ENCODE data around the gene CD300LD.
"Not testable (repeated sequence)": the region's sequence is repeated elsewhere in the genome, so short reads cannot be mapped to it uniquely, and the experiment has no call there.

Gene CD300LD

DNA sequence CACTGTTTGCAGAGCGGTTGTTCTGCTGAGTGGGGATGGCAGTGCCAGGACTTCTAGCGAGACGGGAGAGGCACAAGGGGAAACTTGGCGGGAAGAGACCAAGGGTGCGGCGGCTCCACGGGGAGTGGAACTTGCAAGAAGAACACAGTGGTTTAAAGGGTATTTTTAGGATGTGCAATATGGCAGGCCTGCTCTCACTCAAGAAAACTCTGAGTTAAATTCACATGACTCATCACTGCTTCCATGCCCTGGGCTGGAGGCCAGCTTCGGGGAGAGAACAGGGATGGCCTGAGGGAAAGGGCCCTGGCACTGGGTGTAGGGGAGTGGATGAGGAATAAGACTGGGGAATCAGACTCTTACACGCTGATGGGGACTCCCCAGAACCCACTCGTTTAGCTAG, 13.3 kb upstream of the CD300LD start:
- DNase-seq: no peak

DNA sequence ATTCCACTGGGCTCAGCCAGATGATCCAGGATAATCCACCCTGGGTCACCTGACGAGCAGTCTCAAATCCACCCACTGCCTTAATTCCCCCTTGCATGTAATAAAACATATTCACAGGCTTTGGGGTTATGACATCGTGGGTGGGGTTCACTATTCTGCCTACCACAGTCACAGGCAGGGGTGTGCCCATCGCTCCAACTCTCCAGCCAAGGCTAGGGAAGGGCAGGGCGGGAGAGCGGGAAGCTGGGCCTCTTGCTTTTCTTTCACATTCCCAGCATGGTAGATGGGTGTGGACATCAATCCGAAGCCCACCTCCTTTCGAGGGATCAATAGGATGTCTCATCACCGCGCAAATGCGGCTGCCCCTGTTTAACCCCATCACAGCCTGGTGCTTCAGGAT, 12.7 kb upstream of the CD300LD start:
- no peak for DNase-seq

GRCh38 chr17:74604200-74604599, 12.1 kb upstream of the CD300LD start:
- DNase-seq: no peak

DNA sequence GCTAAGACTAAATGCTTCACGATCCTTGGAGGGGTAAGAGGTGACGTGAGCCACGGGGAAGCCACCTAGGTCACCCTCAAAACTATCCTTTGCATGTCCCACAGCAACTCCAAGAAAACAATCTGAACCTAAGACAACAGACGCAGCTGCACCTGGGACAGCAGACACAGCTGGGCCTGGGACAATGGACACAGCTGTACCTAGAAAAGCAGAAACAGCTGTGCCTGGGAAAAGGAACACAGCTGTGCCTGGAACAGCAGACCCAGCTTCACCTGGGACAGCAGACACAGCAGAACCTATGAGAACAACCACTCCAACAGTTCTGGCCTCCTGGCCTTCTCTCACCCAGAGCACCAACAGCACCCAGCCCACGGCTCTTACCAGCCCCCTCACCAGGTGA, 11.7 kb upstream of the CD300LD start:
- DNase-seq: no peak

DNA sequence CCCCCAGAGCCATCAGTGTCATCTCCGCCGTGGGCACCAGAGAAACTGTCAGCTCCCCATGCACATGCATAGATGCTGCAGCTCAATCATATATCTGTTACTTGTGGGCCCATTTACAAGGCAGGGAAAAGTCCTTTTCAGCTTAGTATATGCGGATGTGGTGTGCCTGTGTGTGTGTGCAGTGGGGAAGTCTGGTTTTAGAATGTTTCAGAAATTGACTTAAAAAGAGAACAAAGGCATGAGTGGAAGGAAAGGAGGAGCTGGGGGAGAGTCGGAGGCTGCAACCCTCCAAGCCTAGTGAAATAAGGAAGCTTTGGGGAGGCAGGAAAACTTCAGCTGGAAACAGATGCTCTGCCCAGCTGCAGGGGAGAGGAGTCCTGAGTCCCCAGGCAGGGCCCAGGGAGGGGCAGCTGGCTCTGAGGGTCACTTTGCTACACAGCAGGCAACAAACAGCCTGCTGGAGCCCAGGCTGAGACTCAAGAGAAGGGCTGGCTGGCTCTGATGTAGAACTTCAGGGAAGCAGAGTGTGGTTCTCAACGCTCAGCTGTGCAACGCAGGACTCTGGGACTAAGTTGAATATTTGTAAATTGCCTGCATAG, 11.1 kb upstream of the CD300LD start:
- no peak for DNase-seq

DNA sequence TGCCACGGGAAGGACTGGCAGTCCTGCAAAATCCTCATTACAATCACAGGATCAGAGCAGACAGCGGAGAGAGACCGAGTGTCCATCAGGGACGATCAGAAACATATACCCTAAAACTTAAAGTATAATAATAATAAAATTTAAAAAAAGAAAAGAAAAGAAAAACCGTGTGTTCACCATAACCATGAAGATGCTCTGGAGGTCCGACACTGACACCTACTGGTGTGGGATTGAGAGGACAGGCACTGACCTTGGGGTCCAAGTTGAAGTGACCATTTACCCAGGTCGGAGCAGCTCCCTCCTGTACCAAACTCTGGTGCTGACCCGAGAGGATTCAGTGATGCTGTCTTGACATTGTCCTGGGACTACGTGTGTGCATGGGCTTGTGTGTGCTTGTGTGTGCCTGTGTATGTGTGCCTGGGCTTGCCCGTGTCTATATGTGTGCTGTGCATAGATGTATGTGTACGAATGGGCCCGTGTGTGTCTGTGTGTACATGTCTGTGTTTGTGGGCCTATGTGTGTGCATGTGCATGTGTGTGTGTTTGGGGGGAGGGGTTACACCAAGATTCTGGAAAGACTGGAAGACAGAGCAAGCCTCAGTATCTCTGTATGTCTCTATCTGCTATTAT, 10.0 kb upstream of the CD300LD start:
- DNase-seq: no peak

DNA sequence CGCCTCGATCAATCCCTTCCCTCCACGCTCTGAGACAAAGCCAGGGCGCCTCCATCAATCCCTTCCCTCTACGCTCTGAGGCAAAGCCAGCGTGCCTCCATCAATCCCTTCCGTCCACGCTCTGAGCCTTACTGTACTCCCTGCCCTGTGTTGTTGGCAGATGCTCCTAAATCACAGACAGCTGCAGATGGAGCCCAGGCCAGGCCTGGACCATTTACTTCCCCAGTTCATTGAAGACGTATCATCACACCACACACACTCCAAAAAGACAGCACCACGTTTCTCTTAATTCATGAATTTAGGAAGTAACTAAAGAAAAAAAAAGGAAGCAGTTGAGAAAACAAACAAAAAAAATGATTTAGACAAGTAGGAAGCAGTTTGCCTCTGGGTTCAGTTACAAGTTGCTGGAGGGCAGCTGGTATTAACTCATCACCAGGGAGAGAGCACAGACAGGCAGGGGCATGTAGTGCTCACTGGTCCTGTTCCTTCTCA, 7.4 kb upstream of the CD300LD start:
- DNase-seq: no peak

DNA sequence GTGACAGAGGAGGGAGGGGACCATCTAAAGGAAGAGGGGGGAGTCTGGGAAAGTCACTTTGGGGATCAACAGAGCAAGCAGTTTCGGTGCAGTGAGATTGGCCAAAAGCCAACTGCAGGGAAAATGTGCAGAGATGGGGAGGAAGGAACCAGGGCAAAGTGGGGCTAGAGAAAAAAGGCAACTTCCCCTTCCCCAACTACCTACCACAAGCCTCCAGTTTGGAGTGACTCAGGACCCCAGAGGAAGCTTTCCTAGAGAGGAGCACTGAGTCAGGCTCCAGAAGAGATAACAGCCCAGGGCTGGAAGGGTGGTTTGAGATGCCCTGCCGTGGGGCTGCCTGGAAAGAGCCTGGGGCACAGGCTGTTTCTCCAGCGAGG, 6.9 kb upstream of the CD300LD start:
- DNase-seq: no peak

- no peak for DNase-seq
Measured at GRCh38 chr17:74598346-74599022, 6.4 kb upstream of the CD300LD start.

- no peak for DNase-seq
Measured at GRCh38 chr17:74597069-74597790, 5.1 kb upstream of the CD300LD start.

DNA sequence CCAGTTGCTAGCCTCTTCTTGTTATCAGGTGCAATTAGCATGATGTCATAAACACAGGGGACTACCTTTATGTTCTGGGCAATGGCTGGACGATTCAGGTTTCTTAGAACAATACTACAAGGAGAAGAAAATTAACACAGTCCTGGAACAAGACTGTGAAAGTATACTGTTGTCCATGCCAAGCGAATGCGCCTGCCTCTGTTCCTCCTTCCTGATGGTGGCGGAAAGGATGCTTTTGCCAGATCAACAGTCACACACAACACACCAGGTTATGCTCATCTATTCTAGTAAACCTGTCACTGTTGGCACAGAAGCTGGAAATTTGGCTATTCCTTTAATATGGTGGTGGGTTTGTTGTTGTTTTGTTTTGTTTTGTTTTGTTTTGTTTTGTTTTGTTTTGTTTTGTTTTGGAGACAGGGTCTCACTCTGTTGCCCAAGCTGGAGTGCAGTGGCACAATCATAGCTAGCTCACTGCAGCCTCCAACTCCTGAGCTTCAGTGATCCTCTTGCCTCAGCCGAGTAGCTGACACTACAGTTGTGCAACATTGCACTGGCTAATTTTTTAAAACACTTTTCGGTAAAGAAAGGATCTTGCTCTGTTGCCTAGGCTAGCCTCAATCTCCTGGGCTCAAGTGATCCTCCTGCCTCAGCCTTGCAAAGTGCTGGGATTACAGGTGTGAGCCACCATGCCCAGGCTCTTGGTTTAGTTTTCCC, 3.1 kb upstream of the CD300LD start:
- no peak for DNase-seq

- DNase-seq: no peak
Measured at GRCh38 chr17:74591503-74591902, 580 bp downstream of the CD300LD start.

DNA sequence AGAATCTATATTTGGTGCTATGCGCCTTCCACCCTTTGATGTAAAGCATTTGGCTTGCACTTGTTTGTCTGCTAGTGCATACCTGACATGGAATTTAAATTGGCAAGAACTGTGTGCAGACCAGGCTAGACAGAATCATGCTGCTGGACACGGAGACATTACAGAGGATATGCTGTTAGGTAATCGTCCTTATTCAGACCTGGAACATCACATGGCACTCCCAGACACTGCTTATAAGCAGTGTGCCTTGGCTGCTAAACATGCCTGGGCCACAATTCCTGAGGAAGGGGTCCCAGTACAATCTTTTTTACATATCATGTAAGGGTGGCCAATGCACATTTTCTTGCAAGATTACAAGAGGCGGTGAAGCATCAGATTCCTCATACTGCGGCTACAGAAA, 6.4 kb downstream of the CD300LD start:
- DNase-seq: no peak

DNA sequence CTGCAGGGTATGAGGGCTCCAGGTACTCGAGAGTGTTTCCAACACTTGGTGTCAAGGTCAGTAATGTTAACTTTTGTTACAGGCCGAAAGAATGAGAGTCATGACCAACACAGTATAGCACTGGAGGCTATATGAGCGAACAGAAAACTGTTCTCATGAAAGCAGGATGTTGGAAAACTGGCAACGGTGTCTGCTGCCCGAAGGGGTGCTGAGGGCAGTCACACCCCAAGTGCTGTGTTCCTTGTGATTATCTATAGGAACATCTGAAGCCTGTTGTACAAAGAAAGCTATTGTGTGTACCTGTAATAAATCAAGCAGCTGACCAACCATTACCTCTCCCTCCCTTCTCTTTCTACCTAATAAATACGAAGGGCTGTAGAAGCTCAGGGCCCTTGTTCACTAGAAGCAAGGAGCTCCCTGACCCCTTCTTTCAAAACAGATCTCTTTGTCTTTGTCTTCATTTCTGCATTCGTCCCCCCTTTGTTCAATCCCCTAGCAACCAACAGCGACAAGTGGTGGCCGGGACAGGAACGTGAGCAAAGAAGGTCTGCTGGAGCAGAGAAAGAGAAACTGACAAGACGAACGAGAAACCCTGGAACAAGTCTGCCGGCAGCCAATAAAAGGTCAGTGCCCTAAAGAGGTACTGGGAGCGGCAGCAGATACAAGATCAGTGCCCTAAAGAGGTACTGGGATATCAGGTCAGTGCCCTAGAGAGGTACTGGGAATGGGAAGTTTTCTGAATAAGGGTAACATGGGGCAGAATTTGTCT, 7.6 kb downstream of the CD300LD start:
- no peak for DNase-seq

- DNase-seq: no peak
Measured at GRCh38 chr17:74582633-74583032, 9.4 kb downstream of the CD300LD start.

- DNase-seq: no peak
Measured at GRCh38 chr17:74579900-74580299, 12.2 kb downstream of the CD300LD start.

GRCh38 chr17:74578979-74579378, 13.1 kb downstream of the CD300LD start:
- no peak for DNase-seq

DNA sequence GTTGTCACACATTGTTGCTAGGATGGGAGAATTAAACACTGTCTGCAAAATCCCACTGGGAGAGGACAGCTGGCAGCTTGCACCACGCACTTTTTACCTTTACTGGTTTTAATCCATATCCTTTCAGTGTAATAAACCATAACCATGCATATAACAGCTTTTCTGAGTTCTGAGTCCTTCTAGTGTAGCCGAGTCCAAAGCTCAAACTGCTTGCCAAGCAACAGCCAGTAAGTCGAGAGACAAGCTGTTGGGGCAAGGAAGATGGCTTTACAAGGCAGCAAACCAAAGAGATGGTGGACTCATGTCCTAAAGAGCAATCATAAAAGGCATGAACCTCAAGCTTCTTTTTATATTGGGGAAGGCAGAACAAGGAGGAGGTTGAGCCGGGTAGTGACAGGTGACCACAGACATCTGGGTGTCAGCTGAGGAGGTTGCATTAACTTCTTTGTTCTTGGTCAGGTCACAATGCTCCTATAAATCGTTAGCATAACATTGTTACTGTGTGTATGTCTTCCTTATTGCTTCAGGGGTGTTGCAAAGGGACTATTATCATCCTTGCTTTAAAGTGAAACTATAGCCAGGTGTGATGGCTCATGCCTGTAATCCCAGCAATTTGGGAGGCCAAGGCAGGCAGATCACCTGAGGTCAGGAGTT, 17.5 kb downstream of the CD300LD start:
- DNase-seq: no peak

GRCh38 chr17:74573635-74574034, 18.4 kb downstream of the CD300LD start:
- not testable (repeated sequence) for DNase-seq

DNA sequence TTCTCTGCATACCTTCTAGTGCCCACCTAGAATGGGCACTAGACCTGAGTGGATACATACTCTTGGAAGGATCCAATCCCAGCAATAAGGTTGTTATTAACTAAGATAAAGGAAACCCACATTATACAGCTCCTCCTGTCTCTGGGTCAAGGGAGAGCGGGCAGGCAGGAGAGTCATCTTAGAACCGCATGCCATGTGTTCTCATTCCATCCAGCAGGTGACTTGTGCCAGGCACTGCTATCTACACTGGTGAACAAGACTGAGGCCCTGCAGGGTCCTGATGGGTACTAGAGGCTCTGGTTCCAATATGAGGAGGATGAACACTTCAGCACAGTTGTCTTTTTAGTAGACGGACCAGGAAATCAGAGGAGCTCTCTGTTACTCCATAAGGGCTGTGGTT, 18.9 kb downstream of the CD300LD start:
- no peak for DNase-seq

- DNase-seq: no peak
Measured at GRCh38 chr17:74571621-74572270, 20.3 kb downstream of the CD300LD start.
